HL-60 (cell line): ENCODE data around the gene MRPL28.

Source experiments
- DNase-seq, 2 experiments: peaks; one replicate each; pipeline ENCODE4 v3.0.0-alpha.2; 2010 to 2020; ENCODE audit warnings: low read depth in 1 of 2, low spot score in 1 of 2
- H3K27ac ChIP-seq: fragments of 250-450 bp; sonication (Bioruptor Pico); replicated peaks from 2 replicates; pipeline ENCODE4 v1.5.1; 2020; ENCODE audit warnings: mild to moderate bottlenecking, moderate library complexity
- H3K27me3 ChIP-seq: fragments of 250-450 bp; sonication (Bioruptor Pico); 2 replicates; pipeline ENCODE4 v1.5.1; 2021; ENCODE audit warnings: mild to moderate bottlenecking, moderate library complexity; ENCODE audit not compliant: insufficient read depth, poor library complexity, severe bottlenecking
- H3K4me3 ChIP-seq: replicated peaks from 2 replicates; pipeline ENCODE4 v1.5.1; 2011; ENCODE audit warnings: mild to moderate bottlenecking, control low read depth, low read length; ENCODE audit not compliant: insufficient read depth
- GABPA ChIP-seq: IDR thresholded peaks from 2 replicates; pipeline ENCODE4 v1.6.1; 2012; ENCODE audit warnings: low read depth
- POLR2AphosphoS5 ChIP-seq: IDR thresholded peaks from 2 replicates; pipeline ENCODE4 v1.6.1; 2012; ENCODE audit warnings: low read depth
- SPI1 ChIP-seq: IDR thresholded peaks from 2 replicates; pipeline ENCODE4 v1.6.1; 2012; ENCODE audit warnings: low read depth, mild to moderate bottlenecking, borderline replicate concordance
- TF ChIP-seq, protein P1 (sequence below): IDR thresholded peaks from 2 replicates; pipeline ENCODE4 v1.6.1; 2012; ENCODE audit warnings: low read depth; ENCODE audit not compliant: insufficient replicate concordance
- TF ChIP-seq, protein P2 (sequence below): IDR thresholded peaks from one replicate; pipeline ENCODE4 v1.5.1; 2011; ENCODE audit warnings: low read length, control low read depth, inconsistent platforms; ENCODE audit not compliant: insufficient read depth

The MRPL28 gene

DNA sequence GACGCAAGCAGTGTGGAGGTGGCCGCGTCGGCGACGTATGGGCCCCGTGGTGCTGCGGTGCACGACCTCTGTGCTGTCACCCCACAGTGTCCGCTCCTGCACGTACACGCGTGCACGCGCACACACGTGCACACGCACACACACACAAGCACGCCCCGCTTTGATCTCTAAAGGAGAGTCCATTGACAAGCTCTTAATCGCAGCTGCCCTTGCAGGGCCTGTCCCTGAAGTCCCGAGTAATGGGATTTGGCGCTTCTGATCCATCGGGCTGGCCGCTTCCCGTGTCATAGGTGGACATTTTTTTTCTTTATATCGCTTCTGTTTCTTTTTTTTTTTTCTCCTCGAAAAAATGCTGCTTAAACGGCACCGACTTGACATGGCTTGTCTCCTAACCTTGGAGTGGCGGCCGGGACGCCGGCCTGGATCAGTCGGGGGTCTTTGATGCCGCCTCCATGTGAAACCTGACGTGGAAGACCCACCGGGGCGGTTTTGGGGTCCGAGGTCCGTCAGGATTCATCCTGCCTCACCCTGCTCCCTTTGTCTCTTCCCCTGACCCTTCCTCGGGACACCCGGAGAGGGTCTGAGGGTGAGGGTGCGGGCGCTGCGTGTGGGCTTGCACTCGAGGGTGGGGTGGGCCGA is 9.5 kb downstream of the MRPL28 start:
- no peak for DNase-seq
- H3K27ac ChIP-seq = no peak overlapping the region

DNA sequence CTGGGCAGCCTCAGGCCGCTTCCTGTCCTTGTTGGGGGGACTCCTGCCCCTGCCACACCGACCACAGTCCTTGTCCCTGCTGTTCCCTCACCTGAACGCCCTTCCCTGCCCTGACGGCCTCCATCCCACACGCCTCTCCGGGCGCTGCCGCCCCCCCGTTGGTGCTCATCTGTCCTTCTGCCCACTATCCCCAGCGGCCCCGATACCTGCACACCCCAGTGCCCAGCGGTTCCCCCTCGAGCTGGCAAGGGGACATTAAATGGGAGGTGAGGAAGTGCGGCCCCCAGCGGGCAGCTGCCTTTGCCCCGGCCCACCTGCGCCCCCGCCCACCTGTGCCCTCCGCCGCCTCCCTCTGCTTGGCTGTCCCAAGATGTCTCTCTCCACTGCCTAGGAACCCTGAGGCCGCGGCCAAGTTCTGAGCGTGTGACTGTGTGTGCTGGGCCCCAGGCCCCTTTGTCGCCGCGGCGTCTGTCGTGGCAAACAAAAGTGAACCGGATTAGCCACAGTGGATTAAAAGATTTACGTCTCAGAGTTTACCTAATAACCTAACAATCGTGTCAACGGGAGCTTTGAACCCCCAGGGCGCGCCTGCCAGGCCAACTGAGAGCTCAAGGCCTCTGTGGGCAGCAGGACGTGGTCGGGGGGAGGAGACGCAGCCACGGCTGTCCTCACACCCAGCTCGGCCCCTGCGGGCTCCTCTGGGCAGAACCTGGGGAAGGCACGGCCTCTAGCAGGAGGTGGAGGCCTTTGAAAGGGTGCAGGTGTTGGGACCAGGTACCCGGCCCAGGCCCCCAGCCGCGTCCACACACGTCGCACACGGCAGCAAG is 10.3 kb downstream of the MRPL28 start:
- H3K4me3 ChIP-seq = no peak overlapping the region

More for the DNA sequence above, 9.5 kb downstream of the MRPL28 start:
- no peak overlapping the region for H3K4me3 ChIP-seq
- H3K27me3 ChIP-seq = no peaks in the 10 kb centered on the region
- TF ChIP-seq, protein P1, sequence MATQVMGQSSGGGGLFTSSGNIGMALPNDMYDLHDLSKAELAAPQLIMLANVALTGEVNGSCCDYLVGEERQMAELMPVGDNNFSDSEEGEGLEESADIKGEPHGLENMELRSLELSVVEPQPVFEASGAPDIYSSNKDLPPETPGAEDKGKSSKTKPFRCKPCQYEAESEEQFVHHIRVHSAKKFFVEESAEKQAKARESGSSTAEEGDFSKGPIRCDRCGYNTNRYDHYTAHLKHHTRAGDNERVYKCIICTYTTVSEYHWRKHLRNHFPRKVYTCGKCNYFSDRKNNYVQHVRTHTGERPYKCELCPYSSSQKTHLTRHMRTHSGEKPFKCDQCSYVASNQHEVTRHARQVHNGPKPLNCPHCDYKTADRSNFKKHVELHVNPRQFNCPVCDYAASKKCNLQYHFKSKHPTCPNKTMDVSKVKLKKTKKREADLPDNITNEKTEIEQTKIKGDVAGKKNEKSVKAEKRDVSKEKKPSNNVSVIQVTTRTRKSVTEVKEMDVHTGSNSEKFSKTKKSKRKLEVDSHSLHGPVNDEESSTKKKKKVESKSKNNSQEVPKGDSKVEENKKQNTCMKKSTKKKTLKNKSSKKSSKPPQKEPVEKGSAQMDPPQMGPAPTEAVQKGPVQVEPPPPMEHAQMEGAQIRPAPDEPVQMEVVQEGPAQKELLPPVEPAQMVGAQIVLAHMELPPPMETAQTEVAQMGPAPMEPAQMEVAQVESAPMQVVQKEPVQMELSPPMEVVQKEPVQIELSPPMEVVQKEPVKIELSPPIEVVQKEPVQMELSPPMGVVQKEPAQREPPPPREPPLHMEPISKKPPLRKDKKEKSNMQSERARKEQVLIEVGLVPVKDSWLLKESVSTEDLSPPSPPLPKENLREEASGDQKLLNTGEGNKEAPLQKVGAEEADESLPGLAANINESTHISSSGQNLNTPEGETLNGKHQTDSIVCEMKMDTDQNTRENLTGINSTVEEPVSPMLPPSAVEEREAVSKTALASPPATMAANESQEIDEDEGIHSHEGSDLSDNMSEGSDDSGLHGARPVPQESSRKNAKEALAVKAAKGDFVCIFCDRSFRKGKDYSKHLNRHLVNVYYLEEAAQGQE = no peak
- TF ChIP-seq POLR2AphosphoS5 (no peak), GABPA (no peak), SPI1 (no peak)
- TF ChIP-seq, protein P2, sequence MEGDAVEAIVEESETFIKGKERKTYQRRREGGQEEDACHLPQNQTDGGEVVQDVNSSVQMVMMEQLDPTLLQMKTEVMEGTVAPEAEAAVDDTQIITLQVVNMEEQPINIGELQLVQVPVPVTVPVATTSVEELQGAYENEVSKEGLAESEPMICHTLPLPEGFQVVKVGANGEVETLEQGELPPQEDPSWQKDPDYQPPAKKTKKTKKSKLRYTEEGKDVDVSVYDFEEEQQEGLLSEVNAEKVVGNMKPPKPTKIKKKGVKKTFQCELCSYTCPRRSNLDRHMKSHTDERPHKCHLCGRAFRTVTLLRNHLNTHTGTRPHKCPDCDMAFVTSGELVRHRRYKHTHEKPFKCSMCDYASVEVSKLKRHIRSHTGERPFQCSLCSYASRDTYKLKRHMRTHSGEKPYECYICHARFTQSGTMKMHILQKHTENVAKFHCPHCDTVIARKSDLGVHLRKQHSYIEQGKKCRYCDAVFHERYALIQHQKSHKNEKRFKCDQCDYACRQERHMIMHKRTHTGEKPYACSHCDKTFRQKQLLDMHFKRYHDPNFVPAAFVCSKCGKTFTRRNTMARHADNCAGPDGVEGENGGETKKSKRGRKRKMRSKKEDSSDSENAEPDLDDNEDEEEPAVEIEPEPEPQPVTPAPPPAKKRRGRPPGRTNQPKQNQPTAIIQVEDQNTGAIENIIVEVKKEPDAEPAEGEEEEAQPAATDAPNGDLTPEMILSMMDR = no peak

DNA sequence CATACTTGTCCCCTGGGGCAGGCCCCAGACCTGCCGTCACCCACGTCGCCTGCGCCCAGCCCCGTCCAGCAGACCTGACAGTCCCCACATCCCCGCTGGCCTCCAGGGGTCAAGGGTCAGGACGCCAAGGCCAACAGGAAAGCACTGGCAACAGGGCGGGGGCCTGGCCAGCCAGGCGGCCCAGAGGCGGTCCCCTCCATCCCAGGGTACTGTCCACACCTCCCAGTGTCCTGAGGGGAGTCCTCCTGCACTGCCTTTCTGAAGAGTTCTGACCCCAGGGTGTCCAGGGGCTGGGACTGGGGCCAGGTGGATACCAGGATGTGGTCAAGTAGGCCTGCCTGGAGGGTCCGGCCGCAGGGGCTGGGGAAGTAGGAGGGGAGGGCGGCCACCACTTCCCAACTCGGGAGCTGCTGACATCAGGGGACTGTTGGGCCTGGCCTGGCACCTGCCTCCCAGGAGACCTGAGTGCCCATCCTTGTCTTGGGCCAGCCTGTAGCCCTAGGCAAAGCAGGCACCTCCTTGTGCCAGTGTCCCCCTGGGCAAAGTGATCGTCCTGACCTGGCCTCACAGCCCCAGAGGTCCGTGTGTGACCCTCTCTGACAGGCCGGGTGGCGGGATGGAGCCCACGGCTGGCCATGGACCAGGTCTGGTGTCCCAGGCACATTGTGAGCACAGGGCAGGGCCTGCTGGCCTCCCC is 11.1 kb downstream of the MRPL28 start:
- TF ChIP-seq POLR2AphosphoS5 = no peak
- no peak for DNase-seq
- Histone ChIP-seq H3K4me3 (no peak overlapping the region), H3K27me3 (no peaks in the 10 kb centered on the region), H3K27ac (no peak overlapping the region)

More for the DNA sequence above, 10.3 kb downstream of the MRPL28 start:
- no peak overlapping the region for H3K27ac ChIP-seq
- TF ChIP-seq, protein P2 = no peak
- TF ChIP-seq GABPA (no peak), SPI1 (no peak), POLR2AphosphoS5 (no peak)
- TF ChIP-seq, protein P1 = no peak
- DNase-seq = no peak
- H3K27me3 ChIP-seq = no peaks in the 10 kb centered on the region

DNA sequence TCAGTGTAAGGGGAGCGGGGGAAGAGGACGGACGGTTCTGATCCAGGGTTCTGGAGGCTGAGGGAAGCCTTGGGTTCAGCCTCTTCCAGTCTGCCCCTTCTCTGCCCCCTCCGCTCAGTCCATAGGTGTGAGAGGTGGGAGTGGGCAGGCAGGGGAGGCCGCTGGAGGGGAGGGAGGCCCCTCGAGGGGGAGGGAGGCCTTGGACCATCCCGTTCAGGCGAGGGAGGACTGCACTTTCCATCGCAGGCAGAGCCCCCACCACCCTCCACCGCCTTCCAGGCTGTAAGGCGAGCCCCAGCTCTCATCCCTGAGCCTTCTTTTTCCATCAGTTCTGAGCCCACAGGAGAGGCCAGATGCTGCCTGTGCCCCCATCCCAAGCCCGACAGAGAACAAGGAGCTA is 13.6 kb downstream of the MRPL28 start:
- no peak overlapping the region for H3K4me3 ChIP-seq
- H3K27ac ChIP-seq = no peak overlapping the region
- H3K27me3 ChIP-seq = no peaks in the 10 kb centered on the region
- no peak for DNase-seq
- TF ChIP-seq GABPA (no peak), POLR2AphosphoS5 (no peak), SPI1 (no peak)
- TF ChIP-seq, protein P1 = no peak
- TF ChIP-seq, protein P2 = no peak
